Activated CD4-positive, alpha-beta T cell treated with anti-CD3 and anti-CD28 coated beads, Interleukin-2, amount 10 ng/mL, durations not matched to agents 7 days and 5 days (primary cell): ENCODE measurements around the gene SAMD1. TPM values are rescaled to one million over a fixed set of nuclear protein-coding genes. Genes with fewer than 3 reads are reported as not detected.
"Not testable (repeated sequence)": the region's sequence is repeated elsewhere in the genome, so short reads cannot be mapped to it uniquely, and the experiment has no call there.

Experiments used
- CTCF ChIA-PET: fragments of 350-600 bp; sonication (Branson Sonifier 250); formaldehyde crosslinking; loops from one replicate; lab custom pipeline; 2021; ENCODE audit warnings: antibody characterized with exemption; lab: Charles Lee
- POLR2A ChIA-PET: fragments of 350-600 bp; sonication (Branson Sonifier 250); formaldehyde crosslinking; loops from one replicate; lab custom pipeline; 2021; ENCODE audit warnings: antibody characterized with exemption; lab: Charles Lee
- DNase-seq: peaks from one replicate; pipeline ENCODE4 v3.0.0-alpha.2; 2020
- H3K27ac Mint-ChIP-seq: one replicate; pipeline ENCODE4 v1.8.0; 2021; ENCODE audit warnings: mild to moderate bottlenecking, moderate library complexity, mixed read lengths
- H3K27me3 Mint-ChIP-seq: one replicate; pipeline ENCODE4 v1.8.0; 2021; ENCODE audit warnings: mixed read lengths
- H3K36me3 Mint-ChIP-seq: one replicate; pipeline ENCODE4 v1.8.0; 2021; ENCODE audit warnings: low read depth, mixed read lengths
- H3K4me1 Mint-ChIP-seq: one replicate; pipeline ENCODE4 v1.8.0; 2021; ENCODE audit warnings: mixed read lengths
- H3K4me3 Mint-ChIP-seq: one replicate; pipeline ENCODE4 v1.8.0; 2021; ENCODE audit warnings: mild to moderate bottlenecking, moderate library complexity, mixed read lengths
- H3K9me3 Mint-ChIP-seq: one replicate; pipeline ENCODE4 v1.8.0; 2021; ENCODE audit warnings: mixed read lengths
- total RNA-seq, 2 experiments: library from RNA; stranded (reverse); gene quantifications; one replicate each; pipeline ENCODE4 v1.2.3, GENCODE V29; 2021

Gene SAMD1
- total RNA-seq, 2 experiments from 2014 or later = 80.7 to 84.5 TPM

DNA sequence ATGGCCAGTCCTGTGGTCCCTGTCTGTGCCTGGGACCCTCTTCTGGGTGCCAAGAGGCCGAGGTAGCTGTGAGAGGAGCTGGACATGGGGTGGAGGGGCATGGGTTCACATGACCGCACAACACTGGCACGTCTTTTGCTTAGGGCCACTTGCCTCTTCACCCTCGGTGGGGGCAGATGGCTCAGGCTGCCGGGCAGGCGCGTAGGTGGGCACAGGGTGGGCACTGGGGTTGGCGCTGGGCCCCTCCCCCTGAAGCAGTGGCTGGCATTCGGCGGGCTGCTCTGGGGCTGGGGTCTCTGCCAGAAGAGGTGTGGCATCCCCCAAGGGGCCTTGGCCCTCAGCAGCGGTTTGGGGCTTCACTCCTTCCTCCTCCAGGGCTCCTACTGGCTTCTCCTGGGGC lies 37.1 kb downstream of the SAMD1 start:
- Mint-ChIP-seq H3K27ac (no peak overlapping the region), H3K36me3 (peaks cover 43% of the 10 kb centered on the region), H3K9me3 (no peaks in the 10 kb centered on the region), H3K27me3 (peaks cover 16% of the 10 kb centered on the region), H3K4me3 (no peak overlapping the region), H3K4me1 (peaks cover 12% of the 10 kb centered on the region)
- DNase-seq = no peak
- ChIA-PET POLR2A (no interaction called here), CTCF (interaction anchor here (1.1 to 3.1 kb wide), 3 partner anchors 19 to 194 kb away, joined by 3 to 15 read pairs (median 3); partner anchors contain the start of gene MISP3)

DNA sequence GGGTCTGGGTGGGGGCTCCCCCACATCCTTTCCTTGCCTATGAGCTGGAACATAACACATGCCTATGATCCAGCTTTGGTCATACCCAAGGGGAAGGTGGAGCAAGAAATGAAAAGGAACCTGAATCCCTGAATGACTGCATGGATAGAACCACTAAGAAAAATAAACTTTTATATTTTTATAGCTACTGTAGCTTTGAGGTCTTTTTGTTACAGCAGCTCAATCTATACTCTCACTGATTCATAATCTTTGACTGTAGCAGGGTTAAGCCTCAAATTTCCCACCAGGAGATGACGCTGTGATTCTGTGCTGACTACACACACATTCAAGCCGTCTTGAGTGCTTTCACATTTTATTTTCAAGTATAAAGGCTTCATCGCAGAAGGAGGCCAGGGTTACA lies 37.5 kb downstream of the SAMD1 start:
- no peak overlapping the region for H3K27ac Mint-ChIP-seq
- CTCF ChIA-PET = interaction anchor here (0.5 to 3.1 kb wide), 6 partner anchors 18 to 517 kb away, joined by 3 to 15 read pairs (median 3); partner anchors contain the start of gene MISP3
- peaks cover 47% of the 10 kb centered on the region for H3K36me3 Mint-ChIP-seq
- H3K4me1 Mint-ChIP-seq = peaks cover 7% of the 10 kb centered on the region
- DNase-seq = no peak
- peaks cover 11% of the 10 kb centered on the region for H3K27me3 Mint-ChIP-seq
- H3K9me3 Mint-ChIP-seq = no peaks in the 10 kb centered on the region
- no peak overlapping the region for H3K4me3 Mint-ChIP-seq
- POLR2A ChIA-PET = no interaction called here

DNA sequence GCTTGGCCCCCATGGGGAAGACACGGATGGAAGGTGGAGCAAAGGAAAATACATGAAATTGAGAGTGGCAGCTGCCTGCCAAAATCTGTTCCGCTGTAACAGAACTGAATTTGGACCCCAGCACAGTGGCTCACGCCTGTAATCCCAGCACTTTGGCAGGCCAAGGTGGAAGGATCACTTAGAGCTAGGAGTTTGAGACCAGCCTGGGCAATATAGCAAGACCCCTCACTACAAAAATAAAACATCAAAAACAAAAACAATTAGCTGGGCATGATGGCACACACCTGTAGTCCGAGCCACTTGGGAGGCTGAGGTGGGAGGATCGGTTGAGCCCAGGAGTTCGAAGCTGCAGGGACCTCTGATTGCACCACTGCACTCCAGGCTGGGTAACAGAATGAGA lies 38.1 kb downstream of the SAMD1 start:
- Mint-ChIP-seq H3K27ac (no peak overlapping the region), H3K4me1 (peaks cover 3% of the 10 kb centered on the region), H3K4me3 (no peak overlapping the region), H3K36me3 (peaks cover 50% of the 10 kb centered on the region), H3K27me3 (peaks cover 6% of the 10 kb centered on the region), H3K9me3 (no peaks in the 10 kb centered on the region)
- ChIA-PET CTCF (interaction anchor here (0.5 to 3.1 kb wide), 7 partner anchors 18 to 517 kb away, joined by 3 to 15 read pairs (median 3); partner anchors contain the start of gene MISP3), POLR2A (no interaction called here)
- DNase-seq = no peak

DNA sequence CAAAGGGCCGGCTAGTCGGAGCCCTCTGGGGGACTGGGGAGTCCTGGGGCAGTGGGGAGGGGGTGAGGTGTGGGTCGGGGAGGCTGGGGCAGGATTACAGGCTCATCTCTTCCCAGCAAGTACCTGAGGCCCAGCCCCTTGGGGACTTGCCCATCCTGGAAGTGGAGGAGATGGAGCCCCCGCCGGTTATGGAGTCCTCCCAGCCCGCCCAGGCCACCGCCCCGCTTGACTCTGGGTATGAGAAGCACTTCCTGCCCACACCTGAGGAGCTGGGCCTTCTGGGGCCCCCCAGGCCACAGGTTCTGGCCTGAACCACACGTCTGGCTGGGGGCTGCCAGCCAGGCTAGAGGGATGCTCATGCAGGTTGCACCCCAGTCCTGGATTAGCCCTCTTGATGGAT lies 38.6 kb downstream of the SAMD1 start:
- no peak overlapping the region for H3K27ac Mint-ChIP-seq
- H3K4me1 Mint-ChIP-seq = peaks cover 3% of the 10 kb centered on the region
- POLR2A ChIA-PET = no interaction called here
- peaks cover 54% of the 10 kb centered on the region for H3K36me3 Mint-ChIP-seq
- no peaks in the 10 kb centered on the region for H3K9me3 Mint-ChIP-seq
- CTCF ChIA-PET = interaction anchor here (3.1 kb wide), 1 partner anchor 21 kb away, joined by 15 read pairs; the partner anchor contains the start of gene MISP3
- no peak for DNase-seq
- peaks cover 4% of the 10 kb centered on the region for H3K27me3 Mint-ChIP-seq
- H3K4me3 Mint-ChIP-seq = no peak overlapping the region

DNA sequence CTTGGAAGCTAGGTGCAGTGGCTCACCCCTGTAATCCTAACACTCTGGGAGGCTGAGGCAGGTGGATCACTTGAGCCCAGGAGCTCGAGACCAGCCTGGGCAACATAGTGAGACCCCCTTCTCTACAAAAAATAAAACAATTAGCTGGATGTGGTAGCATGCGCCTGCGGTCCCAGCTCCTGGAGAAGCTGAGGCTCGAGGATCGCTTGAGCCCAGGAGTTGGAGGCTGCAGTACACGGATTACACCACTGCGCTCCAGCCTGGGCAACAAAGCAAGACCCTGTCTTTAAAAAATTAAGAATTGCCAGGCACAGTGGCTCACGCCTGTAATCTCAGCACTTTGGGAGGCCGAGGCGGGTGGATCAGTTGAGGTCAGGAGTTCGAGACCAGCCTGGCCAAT lies 39.6 kb downstream of the SAMD1 start:
- POLR2A ChIA-PET, H3K4me1 Mint-ChIP-seq, H3K27ac Mint-ChIP-seq: not testable (repeated sequence)

DNA sequence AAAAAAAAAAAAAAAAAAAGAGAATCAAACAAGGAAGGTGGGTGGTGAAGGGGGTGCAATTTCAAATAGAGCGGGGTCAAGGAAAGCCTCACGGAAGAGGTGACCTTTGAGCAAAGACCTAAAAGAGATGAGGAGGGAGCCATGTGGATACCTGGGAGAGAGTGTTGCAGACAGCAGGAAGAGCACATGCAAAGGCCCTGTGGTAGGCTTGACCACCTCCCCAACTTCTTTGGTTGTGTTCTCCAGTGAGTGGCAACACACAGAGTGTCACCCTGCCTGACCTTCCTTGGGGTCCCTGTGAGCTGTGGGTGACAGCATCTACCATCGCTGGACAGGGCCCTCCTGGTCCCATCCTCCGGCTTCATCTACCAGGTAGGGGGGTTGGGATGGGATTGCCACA lies 40.0 kb downstream of the SAMD1 start:
- ChIA-PET CTCF (interaction anchor here (1.3 to 3.1 kb wide), 2 partner anchors 11 to 22 kb away, joined by 3 to 15 read pairs; partner anchors contain the start of gene MISP3), POLR2A (no interaction called here)
- no peak for DNase-seq
- H3K36me3 Mint-ChIP-seq = peaks cover 67% of the 10 kb centered on the region
- H3K4me1 Mint-ChIP-seq = peaks cover 4% of the 10 kb centered on the region
- no peaks in the 10 kb centered on the region for H3K9me3 Mint-ChIP-seq
- H3K4me3 Mint-ChIP-seq = no peak overlapping the region
- no peaks in the 10 kb centered on the region for H3K27me3 Mint-ChIP-seq
- no peak overlapping the region for H3K27ac Mint-ChIP-seq

More for the DNA sequence above, 39.6 kb downstream of the SAMD1 start:
- CTCF ChIA-PET = interaction anchor here (1.3 to 3.1 kb wide), 2 partner anchors 12 to 22 kb away, joined by 3 to 15 read pairs; partner anchors contain the start of gene MISP3
- H3K36me3 Mint-ChIP-seq = peaks cover 63% of the 10 kb centered on the region
- not testable (repeated sequence) for H3K9me3 Mint-ChIP-seq, DNase-seq, H3K4me3 Mint-ChIP-seq, H3K27me3 Mint-ChIP-seq

DNA sequence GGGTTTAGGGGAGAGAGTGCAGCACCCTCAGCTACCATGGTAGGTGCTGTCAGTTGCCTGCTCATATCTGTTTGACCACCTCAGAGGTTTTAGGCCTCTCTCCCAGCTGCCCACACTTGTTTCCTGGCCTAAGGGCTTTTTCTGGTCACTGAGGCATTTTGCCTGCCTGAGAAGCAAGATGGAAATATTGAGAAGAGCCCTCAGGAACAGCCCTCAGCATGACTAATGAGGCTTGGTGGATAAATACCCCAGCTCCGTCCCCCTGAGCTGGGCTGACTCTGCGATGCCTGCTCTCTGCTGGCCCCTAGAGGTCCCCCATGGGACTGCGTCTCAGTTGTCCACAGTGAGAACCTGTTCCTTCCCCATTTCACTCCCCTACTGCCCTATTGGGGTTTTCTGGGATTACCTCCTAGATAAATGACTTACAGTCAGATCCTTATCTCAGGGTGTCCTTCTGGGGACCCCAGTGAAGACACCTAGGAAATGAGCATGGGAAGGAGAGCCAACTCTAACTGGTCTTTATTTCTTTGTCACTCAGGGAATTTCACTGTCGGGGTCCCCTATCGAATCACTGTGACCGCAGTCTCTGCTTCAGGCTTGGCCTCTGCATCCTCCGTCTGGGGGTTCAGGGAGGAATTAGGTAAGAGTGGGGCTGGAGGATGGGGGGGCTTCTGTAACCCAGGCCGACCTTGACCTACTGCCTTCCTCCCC lies 42.0 kb downstream of the SAMD1 start:
- H3K27ac Mint-ChIP-seq = no peak overlapping the region
- no peaks in the 10 kb centered on the region for H3K27me3 Mint-ChIP-seq
- peaks cover 67% of the 10 kb centered on the region for H3K36me3 Mint-ChIP-seq
- no peak overlapping the region for H3K4me3 Mint-ChIP-seq
- no peaks in the 10 kb centered on the region for H3K9me3 Mint-ChIP-seq
- DNase-seq = peak; percentile 76
- H3K4me1 Mint-ChIP-seq = peaks cover 4% of the 10 kb centered on the region
- POLR2A ChIA-PET = no interaction called here
- CTCF ChIA-PET = interaction anchor here (0.6 to 4.3 kb wide), 13 partner anchors 9 to 436 kb away, joined by 3 to 36 read pairs (median 3); partner anchors contain the start of genes IL27RA and MISP3

DNA sequence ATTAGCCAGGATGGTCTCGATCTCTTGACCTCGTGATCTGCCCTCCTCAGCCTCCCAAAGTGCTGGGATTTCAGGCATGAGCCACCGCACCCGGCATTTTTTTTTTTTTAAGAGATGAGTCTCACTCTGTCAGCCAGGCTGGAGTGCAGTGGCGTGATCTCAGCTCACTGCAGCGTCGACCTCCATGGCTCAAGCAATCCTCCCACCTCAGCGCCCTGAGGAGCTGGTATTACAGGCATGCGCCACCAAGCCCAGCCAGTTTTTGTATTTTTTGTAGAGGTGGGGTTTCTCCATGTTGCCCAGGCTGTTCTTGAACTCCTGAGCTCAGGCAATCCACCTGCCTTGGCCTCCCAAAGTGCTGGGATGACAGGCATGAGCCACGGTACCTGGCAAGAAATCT lies 42.7 kb downstream of the SAMD1 start:
- POLR2A ChIA-PET, H3K27ac Mint-ChIP-seq, H3K9me3 Mint-ChIP-seq, H3K27me3 Mint-ChIP-seq, H3K4me1 Mint-ChIP-seq, DNase-seq, H3K4me3 Mint-ChIP-seq: not testable (repeated sequence)
- peaks cover 66% of the 10 kb centered on the region for H3K36me3 Mint-ChIP-seq
- CTCF ChIA-PET = interaction anchor here (0.6 to 4.3 kb wide), 14 partner anchors 8 to 437 kb away, joined by 3 to 36 read pairs (median 3); partner anchors contain the start of genes IL27RA and MISP3

DNA sequence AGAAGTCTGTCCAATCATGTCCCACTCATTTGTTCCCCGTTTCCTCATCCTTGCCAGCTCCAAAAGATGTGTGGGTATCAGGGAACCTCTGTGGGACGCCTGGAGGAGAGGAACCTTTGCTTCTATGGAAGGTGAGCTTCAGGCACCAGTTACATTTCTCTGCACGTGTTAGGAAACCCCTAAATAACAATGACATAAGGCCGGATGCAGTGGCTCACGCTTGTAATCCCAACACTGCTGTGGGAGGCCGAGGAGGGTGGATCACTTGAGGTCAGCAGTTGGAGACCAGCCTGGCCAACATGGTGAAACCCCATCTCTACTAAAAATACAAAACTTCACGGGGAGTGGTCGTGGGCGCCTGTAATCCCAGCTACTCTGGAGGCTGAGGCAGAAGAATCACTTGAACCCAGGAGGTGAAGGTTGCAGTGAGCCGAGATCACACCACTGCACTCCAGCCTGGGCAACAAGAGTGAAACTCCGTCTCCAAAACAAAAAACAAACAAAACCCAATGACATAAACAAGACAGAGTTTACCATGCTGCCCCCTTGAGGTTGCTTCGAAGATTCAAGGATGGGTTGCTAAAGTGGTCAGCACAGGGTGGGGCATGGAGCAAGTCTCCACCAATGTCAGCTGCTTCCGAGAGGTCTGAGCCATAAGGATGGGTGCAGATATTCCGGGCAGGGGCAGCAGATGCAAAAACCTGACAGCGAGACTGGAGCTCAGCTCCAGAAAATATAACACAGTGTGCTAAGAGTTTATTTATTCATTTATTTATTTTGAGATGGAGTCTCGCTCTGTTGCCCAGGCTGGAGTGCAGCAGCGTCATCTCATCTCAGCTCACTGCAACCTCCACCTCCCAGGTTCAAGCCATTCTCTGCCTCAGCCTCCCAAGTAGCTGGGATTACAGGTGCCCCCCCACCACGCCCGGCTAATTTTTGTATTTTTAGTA lies 47.6 kb downstream of the SAMD1 start:
- POLR2A ChIA-PET = not testable (repeated sequence)

DNA sequence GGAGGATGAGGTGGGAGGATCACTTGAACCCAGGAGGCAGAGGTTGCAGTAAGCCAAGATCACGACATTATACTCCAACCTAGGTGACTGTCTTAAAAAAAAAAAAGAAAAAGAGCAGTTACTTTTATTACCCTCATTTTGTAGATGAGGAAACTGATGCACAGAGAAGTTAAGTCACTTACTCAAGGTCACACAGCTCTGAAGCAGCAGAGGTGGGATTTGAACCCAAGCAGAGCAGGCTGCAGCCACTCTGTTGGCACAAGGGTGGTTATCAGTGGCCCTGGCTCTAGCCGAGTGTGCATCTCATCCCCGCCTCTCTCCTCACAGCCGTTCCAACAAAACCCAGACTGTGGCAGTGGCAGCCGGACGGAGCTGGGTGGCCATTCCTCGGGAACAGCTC lies 51.4 kb downstream of the SAMD1 start:
- Mint-ChIP-seq H3K27ac (peak overlapping the region; percentile 50), H3K27me3 (no peaks in the 10 kb centered on the region), H3K9me3 (no peaks in the 10 kb centered on the region), H3K36me3 (peaks cover 44% of the 10 kb centered on the region), H3K4me1 (peaks cover 26% of the 10 kb centered on the region), H3K4me3 (no peak overlapping the region)
- CTCF ChIA-PET = interaction anchor here (1.3 to 1.5 kb wide), 2 partner anchors 9 to 12 kb away, joined by 3 to 4 read pairs; no protein-coding TSS in a partner anchor
- POLR2A ChIA-PET = no interaction called here
- DNase-seq = no peak

More for the DNA sequence above, 47.6 kb downstream of the SAMD1 start:
- peaks cover 57% of the 10 kb centered on the region for H3K36me3 Mint-ChIP-seq
- H3K4me3 Mint-ChIP-seq, H3K27me3 Mint-ChIP-seq, H3K9me3 Mint-ChIP-seq: not testable (repeated sequence)
- DNase-seq = peak; percentile 64
- CTCF ChIA-PET = interaction anchor here (0.6 to 1.9 kb wide), 10 partner anchors 11 to 235 kb away, joined by 3 to 6 read pairs (median 3); partner anchors contain the start of gene IL27RA
- peaks cover 18% of the 10 kb centered on the region for H3K4me1 Mint-ChIP-seq
- H3K27ac Mint-ChIP-seq = peak overlapping the region; percentile 79
